NCI-H1092 (cell line): ENCODE measurements around the gene SOX6.

ENCODE experiments used
- DNase-seq: peaks from one replicate; lab custom pipeline; 2025; lab: John Stamatoyannopoulos, UW

The SOX6 gene

DNA sequence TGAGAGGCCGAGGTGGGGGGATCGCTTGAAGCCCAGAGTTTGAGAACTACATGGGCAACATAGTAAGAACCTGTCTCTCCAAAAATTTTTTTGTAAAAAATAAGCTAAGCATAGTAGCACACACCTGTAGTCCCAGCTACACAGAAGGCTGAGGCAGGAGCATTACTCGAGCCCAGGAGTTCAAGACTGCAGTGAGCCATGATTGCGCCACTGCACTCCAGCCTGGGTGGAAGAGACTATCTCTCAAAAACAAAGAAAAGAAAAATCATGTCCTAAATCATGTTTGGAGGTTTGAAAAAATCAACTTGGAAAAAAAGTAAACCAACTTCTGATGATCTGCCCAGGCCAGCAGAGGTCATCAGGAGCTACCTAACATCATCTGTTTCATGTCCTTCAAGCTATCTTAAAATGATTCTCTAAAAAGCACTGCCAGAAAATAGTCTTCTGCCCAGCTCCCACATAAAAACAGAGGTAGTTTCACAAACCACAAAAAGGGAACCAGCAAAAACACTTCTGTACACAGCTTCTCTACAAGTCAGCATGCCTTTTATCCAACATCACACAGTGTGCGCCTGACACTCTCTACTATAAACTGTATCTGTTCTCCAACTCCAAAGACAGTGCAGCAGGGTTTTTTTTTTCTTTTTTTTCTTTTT is 165.0 kb downstream of the SOX6 start:
- DNase-seq: no peak

DNA sequence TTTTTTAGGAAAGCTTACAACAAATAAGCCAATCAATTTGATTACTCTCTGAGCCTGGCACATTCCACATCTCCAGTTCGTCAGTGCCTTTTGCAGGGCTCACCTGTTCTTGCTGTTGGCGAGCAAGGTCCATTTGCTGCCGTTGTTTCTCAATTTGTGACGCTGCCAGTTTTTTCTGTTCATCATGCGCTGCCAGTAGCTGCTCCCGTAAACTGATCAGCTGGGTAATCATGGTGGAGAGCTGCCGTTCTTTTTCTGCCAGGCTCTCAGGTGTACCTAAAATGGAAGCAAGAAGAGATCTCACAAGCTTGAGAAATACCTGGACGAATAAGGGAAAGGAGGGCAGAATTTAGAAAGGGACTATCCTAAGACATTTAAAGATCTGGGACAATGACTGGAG is 169.7 kb downstream of the SOX6 start:
- peak; percentile 55 for DNase-seq

DNA sequence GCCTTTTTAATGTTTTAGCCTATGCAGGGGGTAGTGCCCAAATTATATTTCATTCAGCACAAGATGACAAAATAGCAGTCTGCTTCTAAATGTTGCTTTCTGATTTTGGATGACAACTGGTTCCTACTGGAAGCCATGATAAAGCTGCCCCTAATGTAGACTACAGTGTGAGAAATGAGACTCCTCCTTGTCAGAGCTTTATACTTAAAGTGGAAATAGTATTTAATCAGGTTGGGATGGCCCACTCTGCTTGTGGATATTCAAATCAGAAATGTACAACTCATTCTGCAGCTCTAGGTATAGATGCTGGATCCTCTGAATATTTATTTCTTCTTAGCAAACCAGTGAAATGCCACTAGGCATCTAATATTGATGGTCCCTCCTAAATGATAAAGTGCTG is 171.3 kb downstream of the SOX6 start:
- DNase-seq: no peak

DNA sequence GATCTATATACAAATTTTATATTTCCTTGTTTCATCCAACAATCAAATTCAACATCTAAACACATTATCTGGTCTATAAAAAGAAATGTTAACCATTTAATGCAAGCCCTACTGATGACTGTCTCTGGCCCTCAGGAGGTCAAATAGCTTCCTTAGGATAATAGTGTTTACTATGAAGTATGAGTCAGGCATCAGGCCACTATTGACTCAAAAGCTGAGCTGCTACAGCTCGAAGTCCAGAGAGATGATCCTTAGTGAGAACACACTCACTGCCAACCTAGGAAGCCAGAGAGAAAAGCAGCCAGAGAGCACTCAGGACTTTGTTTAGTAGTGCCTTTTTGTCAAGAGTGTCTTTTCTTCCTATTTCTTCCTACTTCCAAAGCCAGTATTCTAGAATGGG is 171.8 kb downstream of the SOX6 start:
- peak; percentile 17 for DNase-seq

DNA sequence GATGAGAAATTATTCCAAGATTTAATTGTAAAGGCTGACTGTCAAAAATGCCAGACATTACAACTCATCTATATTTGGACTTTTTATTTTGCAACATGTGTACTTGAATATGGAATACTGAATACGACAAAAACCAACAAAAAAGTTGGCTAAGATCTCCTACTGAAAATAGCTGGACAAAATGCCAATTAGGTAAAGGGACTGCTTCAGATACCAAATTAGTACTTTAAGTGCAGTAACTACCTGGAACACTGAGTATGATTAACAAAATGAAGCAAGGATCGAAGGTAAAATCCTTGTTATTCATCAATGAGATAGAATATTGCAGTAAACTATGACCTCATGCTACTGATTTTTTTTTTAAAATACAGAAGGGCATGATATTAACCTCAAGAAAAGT is 173.8 kb downstream of the SOX6 start:
- DNase-seq: no peak

DNA sequence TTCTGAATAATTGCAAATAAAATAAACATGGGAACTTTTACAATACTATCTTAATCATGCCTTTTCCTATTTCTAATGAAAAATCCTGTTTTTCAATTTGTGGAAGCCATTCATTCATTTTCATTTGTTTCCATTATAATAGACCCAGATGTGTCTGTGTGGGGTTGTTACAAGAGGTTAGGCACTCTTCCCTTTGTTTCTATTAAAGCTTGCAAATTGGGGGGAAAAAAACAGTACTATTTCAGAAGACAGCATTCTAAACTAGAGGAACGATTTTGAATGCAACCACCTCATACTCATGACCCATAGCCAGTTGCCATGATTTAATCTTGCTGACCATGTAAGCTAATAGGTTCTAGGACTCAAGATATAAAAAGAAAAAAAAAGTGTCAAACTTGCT is 175.5 kb downstream of the SOX6 start:
- DNase-seq: no peak

DNA sequence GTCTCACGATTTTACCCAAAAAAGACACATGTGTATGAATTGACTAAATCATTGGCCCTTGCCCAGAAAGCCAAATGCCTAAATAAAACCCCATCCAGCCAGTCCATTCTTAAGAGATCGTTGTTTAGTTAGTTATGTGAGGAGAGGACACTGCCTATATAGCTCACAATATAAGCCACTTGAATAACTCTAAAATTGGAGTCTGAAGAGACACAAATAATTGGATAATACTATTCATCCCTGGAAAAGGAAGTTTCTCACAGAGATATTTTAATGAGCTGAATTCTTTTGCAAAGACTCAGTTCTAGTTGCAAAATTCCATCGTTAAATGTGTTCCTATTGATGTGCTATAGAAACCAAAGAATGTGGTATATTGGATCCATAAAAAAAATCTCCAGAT is 176.7 kb downstream of the SOX6 start:
- DNase-seq: no peak

DNA sequence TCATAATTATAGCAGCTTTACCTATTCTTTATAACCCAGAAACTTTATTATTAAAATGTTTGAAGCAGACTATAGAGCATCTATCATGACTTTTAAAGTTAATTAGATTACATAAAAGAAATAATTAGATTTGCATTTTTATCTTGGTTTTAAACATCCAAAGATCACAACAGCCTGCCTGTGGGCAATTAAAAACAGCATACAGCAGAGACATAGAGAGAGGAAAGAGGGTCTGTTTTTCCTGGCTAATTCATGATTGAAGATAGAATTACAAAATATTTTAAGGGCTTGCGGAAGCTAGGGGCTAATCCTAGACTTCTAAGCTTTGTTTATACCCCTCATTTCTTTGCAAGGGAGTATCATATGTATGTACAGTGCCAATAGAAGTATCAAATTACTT is 178.1 kb downstream of the SOX6 start:
- DNase-seq: no peak

DNA sequence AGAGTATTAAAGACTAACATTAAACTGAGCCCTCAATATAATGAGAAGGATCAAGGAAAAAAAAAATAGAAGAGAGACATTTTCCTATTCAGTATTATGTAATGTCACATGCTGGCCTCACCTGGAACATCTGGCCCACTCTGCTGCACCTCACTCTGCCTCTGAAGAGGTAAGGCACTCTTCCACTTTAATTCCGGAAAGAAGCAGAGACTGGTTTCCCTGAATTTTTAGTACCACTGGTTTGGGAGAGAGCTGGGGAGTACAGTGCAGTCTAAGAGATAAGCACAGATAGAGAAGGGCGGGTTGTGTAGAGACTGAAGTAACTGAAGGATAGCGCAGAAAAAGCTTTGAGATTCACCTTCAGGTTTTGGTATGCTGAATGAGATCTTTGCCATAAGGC is 178.7 kb downstream of the SOX6 start:
- DNase-seq: no peak

DNA sequence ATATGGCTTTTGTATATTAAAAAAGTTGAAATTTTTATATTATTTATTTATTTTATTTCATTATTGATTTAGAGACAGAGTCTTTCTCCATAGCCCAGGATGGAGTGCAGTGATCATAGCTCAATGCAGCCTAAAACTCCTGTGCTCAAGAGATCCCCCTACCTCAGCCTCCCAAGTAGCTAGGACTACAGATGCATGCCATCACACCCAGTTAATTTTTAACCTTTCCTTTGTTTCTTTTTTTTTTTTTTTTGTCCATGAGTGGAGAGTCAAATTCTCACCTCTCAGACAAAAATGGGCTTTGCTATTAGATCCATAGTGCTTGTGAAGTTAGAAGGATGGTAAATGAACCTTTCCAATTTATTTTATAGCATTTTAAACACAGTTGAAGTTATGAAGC is 182.5 kb downstream of the SOX6 start:
- DNase-seq: no peak

DNA sequence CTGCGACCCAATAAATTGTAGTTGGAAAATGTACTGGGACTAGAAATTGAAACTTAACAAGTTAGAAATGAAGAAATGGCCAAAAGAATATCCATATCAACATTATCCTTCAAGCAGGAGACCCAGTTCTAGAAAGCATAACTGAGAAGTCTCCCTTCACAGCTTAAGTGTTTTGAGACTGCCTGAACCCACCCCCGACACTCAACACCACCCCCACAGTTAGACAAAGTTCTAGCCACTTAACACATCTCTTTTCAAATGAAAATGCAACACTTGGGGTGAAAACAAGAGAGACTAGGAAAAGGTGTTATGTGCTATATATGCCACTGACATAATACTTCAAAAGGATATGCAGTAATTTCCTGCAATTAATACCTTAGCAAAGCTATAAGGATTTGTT is 184.5 kb downstream of the SOX6 start:
- DNase-seq: no peak

DNA sequence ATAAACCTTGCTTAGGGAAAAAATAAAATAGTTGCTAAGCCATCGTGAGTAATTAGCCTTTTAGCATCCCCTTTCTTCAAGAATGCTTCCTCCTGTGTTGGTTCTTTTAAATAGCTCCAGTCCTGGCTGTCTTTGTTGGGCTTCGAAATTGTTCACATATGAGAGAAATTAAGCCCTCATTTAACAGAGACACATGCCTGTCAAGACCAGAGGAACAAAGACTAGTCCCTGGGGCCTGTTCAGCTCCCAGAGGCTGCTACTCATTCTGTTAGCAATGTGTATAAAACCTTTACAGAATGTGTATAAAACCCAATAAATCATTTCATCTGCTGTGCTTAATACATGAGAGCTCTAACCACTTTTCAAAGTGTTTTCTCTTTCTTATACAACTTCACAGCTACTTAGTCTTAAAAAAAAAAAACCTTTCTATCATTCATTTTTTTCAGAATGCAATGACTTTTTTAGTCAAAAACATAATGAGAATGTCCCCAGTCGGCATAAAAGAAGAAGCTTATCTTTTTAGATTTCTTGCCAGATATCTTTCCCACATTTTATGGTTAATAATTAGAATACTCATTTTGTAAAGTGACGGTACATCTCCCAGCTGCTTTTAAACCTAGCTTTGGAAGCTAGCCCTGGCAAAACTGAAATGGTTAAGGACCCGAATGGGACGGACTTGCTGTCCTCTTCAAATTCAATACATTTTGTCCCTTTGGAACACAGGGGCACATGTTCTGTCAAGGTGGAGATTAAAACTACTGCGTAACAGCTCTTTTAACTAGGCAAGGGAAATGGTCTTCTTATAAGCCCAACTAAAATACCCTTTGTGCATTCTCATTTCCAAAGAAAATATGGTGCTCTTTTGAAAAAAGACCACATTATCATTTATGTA is 186.1 kb downstream of the SOX6 start:
- no peak for DNase-seq

DNA sequence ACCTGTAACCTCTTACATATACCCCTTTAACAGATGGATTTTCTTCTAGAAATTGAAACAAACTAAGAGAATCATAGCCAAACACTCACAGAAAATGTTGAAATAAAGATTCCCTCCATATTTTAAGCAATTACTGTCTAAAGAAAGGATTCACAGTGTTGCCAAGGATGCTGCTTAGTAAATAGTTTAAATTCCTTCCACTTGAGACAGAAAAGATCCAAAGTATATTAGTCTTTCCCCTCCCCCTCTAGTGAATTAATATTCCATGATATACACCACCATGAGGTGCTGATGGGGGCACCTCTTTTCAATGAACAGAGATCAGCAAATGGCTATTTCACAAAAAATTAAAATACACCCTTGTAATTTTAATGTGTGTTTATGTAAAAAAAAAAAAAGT is 186.8 kb downstream of the SOX6 start:
- no peak for DNase-seq

DNA sequence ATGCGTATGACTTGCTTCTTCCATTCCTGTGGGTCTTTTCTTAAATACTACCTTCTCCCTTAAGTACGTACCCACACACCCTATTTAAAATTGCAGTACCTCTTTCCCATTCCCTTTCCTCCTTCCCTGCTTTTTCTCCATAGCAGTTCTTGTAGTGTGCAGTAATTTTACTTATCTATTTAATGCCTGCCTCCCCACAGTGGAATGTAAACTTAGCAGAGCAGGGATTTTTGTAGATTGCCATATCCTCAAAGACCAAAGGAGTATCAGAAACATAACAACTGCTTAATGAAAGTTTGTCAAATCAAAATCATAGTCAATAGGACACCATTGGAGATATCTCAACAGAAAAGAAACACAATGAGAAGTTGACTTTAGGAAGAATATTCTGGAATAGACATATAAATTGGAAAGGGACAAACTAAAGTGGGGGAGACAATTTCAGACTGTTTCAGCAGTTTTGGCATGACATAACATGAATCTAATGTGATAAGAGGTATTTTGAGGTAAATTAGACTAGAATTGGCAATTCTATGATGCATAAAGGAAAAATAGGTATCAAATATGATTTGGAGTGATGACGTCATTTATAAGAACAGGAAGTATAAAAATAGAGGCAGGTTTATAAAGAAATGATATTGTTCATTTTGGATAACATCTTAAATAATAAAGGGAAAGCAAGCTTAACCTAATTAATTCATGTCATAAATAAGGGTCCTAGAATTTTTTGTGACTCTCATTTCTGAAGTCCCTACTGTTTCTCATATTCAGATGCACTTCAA is 188.4 kb downstream of the SOX6 start:
- DNase-seq: no peak

DNA sequence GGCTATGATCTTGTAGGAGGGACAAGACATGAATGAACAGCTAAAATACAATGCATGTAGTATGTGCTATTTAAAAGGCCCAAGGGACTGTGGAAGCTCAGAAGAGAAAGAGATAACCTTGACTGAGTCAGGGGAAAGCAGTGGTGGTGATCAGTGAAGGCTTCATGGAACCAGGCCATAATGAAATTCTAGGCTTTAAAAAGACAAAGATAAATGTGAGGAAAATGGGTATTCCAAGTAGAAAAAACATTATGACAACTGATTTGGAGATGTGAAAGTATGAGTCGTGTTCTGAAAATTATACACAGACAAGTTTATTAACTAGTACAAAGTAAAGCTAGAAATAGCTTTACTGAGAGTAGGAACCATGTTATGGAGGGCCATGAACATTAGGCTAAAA is 189.8 kb downstream of the SOX6 start:
- no peak for DNase-seq

DNA sequence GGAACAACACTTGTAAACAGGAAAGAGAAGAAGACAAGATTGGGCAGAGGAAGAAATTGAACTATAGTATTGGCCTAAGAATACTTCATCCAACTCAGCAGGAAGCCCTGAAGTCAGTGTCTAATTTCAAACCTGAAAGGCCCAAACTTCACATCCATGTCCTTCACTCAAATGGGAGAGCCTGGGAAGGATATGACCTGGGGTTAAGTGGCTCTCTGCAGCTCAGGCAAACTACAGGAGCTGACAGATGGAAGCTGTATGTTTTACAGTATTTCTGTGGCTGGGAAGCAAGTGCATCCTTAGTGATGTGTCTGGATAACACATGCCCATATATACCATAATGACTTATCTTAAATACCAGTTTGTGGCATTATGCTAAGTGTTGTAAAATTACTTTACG is 196.2 kb downstream of the SOX6 start:
- DNase-seq: no peak

DNA sequence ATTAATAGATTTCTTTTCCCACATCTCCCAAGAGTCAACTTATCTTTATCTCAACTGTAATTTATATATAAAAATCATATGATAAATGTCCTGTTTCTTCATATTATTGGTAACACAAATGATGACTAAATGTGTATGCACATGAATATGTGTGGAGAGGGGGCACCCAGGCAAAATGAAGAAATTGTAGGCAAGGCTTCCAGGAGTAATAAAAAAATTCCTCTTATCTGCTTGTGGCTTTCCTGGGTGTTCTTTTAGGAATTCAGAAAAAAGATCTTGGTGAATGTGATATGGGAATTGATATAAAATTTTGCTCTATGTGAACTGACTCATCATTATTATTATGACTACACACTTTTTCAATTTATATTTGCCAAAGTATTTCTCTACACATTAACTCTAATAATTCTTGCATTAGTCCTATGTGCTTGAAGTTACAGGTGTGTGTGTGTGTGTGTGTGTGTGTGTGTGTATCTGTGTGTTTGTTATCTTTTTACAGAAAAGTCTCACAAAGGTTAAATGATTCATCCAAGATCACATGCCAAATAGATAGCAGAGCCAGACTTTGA is 197.8 kb downstream of the SOX6 start:
- DNase-seq: no peak

DNA sequence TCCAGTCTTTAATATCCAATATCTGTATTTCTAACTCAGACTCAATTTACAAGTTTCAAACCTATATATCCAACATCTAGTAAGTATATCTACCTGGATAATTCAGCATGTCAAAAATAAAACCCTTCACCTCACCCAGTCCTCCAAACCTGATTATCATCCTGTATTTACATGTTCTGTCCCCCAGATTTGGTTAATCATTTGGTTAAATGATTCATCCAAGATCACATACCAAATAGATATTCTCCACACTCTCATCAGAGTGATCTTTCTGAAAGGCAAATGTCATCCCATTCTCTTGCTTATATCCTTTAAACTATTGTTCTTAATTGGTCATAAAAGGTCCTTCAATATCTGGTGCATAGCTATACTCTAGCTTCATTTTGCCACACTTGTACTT is 199.0 kb downstream of the SOX6 start:
- DNase-seq: no peak

DNA sequence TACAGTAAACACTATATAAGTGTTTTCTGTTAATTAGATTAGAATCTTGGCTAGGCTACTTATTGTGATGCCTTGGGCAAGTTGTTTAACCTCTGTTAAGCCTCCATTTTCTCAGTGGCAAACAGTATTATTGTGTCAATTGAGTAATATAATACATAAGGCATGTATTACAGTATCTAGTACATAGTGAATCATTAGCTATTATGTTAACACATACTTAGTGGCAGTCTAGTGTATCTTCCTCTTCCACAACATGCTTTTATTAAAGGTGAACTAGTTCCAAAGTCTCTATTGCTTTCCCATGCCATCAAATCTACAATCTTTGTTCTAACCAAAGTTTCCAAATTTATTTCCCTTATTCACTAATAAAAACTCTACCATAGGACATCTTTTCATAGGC is 200.9 kb downstream of the SOX6 start:
- no peak for DNase-seq

DNA sequence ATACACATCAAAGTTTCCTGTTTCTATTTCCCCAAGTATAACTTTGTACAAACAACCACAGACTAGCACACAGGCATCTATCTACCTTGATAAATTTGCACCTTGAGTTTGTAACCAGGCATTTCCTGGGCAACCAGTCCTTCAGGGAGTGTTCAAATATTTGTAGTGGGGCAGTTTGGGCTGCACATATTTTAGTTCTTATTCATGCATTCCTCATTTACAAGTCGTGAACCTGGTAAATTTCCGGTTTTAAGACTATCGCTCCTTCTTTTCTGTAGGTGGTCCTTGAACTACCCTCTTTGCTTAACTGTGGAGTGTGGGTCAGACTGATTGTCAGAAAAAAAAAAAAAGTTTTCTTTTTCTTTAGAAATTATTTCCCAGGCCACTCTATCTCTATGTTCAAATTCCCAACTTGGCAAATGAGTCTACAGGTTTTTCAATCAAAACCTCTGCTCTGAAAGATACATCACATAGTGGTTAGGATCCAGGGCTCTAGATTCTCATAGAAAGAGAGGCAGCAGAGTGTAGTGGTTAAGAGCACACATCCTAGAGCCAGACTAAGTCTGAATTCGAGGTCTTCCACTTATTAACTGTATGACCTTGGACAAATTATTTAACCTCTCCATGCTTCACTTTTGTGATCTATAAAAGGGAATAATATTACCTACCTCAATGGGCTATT is 201.5 kb downstream of the SOX6 start:
- DNase-seq: no peak

DNA sequence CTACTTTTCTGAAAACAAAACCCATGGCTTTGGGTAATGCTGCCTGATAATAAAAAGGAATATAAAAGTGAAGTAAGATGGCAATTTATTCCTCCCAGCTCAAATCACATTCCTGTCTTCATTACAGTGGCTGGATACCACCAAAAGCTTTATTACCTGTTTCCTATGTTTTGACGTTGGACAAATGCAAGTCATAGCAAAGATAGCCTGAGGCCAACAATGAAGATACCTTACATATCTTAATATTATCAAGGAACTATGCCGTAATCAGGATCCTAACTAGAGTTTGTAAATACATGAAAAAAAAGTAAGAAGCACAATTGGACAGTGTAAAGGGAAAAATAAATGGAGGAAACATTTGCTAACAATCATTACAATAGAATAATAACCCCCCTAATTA is 202.4 kb downstream of the SOX6 start:
- DNase-seq: no peak

DNA sequence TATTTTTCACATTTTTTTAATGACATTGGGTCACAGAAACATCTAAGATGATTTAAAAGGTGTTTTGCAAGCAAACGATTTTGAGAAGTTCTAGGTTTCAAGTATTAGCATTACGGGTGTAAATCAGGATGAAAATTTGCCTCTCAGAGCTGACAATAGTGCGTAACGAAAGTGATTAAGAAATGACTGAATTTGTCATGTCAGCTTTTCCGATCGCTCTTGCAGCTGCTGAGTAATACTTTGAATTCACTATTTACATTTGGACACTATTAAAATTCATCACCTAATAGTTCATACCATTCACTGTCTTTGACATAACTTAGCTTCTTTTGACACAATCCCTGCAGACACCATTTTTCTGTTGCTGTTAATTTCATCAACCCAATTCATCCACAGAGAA is 205.2 kb downstream of the SOX6 start:
- no peak for DNase-seq
